ENCODE results near the gene MLLT6.

The MLLT6 gene

DNA sequence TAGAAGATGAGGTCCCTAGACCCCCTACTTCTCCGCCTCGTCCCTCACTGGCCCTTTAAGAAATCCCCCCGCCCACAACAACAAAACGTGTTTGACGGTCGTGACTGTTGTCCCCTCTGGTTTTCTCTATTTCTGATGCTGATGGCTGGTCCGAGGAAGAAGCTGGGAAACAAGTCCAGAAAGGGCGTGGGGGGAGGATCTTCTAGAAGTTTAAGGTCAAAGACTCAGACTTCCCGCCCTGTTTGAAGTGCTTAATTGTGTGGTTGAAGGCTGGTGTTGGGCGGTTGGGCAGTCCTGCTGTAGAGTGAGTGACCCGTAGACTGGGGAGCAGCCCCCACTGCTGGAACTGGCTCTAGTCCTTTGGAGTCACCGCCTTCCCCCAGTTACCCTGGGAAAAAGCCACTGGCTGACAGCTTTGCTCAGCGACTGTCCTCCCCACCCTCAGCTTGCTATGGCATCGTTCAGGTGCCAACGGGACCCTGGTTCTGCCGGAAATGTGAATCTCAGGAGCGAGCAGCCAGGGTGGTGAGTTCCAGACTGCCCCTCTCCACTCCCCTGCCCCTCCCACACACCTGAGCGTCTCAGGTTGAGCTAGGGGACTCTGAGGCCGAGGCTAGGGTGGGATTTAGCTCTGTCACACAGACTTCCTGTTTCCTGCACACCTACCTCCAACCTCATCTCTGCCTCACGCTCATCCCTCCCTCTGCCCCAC lies 1.6 kb downstream of the MLLT6 start:
- in situ Hi-C loops (cut with MboI; ENCODE audit: low sequenced_read_pairs) = no loop called here

DNA sequence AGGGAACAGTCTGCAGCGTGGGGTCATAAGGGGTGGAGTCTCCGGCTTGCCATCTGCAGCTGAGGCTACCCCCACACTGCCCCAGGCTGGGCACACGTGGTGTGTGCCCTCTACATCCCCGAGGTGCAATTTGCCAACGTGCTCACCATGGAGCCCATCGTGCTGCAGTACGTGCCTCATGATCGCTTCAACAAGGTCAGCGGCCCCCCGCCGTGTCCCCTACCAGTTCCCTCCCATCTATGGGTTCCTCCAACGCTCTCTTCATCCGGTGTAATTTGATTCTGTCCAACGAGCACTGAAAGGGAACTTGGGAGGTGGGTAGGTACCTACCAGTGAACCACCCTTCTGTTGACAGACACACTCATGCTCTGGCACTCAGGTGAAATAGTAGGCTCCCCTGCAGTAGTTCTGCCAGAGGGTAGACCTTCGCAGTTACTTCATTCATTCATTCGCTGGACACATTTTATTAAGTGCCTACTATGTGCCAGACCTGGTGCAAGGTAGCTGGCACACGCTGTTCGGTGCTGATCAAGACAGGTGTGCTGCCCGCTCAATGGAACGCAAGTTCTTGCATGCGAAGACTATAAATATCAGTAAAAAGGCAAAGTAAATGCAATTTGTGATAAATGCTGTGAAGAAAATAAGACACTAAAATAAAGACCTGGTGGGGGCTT lies 2.7 kb downstream of the MLLT6 start:
- in situ Hi-C loops (cut with MboI; ENCODE audit: low sequenced_read_pairs) = no loop called here

DNA sequence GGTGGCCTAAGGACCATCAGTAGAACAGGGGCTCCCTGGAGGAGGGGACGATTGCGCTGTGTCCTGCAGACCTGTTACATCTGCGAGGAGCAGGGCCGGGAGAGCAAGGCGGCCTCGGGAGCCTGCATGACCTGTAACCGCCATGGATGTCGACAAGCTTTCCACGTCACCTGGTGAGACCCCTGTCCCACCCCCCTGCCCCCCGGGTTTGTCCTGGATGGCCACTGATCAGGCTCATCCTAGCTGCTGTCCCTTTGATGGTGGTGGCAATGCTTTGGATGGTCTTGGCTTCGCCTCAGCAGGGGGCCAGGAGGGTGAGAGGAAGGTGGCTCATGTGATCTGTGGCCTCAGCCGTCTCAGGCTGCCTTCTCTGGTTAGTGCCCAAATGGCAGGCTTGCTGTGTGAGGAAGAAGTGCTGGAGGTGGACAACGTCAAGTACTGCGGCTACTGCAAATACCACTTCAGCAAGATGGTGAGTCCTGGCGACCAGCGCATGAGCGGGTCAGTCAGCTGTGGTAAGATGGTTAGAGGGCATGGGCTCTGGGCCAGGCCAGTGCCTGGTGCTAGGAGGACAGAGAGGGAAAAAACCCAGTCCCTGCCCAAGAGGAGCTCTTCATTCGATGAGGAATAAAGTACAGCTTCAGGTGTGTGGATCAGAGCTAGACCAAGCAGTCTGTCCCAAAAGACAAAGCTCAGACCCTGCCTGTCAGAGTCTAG lies 4.2 kb downstream of the MLLT6 start:
- in situ Hi-C loops (cut with MboI; ENCODE audit: low sequenced_read_pairs) = no loop called here

DNA sequence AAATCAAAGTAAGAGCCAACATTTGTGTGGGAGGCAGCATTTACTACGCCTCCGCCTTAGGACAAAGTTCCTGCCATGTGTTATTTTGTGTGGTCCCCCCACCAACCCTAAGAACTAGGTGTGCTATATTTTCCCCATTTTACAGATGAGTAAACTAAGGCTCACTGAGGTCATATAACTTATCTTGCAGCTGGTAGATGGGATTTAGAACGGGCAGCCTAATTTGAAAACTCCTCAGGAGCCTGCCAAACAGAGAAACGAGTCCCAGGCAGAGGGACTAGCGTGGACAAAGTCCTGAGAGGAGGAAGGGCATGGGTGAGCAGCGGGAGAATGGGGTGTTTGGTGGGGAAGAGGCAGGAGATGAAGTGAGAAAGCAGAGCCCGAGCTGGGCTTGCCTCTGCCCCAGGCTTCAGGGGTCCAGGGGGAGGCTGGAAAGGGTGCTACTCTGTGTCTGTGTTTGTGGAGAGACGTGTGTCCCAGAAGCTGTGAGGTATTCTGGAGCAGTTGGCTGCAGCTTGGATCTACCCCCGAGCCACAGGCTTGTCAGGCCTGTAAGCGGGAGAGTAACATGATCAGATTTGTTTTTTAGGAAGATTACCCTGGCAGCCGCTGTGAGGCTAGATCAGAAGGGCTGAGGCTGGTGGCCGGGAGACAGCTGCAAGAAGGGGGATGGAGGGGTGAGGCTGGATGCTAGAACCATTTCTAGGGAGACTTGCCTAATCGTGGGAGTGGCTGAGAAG lies 5.0 kb downstream of the MLLT6 start:
- in situ Hi-C loops (cut with MboI; ENCODE audit: low sequenced_read_pairs) = no loop called here

DNA sequence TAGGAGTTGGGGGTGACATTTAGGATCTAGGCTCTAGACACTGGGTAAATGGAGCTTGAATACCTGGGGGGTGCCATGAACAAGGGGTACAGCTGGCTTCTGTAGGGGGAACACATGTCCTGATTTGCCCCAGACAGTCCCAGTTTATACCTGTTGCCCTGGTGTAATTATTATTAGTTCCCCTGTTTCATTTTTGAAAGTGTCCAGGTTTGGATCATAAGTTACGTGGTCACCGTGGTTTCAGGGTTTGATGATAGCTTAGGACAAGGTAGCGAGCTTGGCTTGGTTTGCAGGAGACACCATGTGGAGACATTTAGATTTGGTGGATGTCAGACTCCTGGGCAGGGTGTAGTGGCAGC lies 5.5 kb downstream of the MLLT6 start:
- in situ Hi-C loops (cut with MboI; ENCODE audit: low sequenced_read_pairs) = no loop called here

DNA sequence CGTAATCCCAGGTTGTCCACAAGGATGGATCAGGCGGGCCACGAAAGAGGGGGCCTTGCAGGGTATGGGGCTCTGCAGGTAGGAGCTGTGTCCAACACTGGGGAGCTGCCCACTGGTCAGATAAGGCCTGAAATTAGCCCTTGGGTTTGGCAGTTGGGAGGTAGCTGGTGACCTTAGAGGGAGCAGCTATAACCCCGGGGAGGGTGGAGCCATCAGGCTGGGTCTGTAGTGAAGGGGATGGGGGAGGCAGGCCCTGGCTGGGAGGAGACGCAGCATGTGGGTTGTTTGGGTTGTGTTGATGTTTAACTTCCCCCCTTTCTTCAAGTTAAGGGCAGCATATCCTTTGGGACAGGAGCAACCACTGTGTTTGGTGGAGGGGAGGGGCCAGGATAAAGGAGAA lies 5.9 kb downstream of the MLLT6 start:
- in situ Hi-C loops (cut with MboI; ENCODE audit: low sequenced_read_pairs) = no loop called here

DNA sequence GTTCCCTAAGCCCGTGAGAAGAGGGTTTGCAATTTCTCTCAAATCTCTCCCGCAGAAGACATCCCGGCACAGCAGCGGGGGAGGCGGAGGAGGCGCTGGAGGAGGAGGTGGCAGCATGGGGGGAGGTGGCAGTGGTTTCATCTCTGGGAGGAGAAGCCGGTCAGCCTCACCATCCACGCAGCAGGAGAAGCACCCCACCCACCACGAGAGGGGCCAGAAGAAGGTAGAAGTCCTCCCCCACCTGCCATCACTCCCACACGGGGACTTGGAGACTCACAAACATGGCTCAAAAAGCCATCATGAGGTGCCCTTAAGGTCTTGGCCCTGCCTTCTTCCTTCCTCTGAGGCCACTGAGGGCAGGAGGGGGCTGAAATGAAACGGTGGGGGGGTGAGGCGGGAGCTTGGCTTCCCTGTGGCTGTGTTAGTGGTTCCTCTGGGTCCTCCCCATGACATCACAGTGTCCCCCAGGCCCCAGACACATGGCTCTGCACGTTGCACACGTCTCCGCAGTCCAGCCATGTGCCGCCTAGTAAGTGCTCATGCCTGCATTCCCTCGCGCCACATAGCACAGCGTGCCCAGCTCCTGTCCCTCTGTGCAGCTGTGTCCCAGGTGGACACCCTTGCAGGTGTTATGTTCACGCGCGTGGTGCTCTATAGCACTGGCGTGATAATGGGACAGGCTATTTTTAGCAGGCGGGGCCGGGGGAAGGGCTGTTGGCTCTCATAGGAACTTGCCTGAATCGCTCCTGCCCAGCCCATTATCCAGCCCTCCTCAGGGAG lies 6.9 kb downstream of the MLLT6 start:
- in situ Hi-C loops (cut with MboI; ENCODE audit: low sequenced_read_pairs) = no loop called here

DNA sequence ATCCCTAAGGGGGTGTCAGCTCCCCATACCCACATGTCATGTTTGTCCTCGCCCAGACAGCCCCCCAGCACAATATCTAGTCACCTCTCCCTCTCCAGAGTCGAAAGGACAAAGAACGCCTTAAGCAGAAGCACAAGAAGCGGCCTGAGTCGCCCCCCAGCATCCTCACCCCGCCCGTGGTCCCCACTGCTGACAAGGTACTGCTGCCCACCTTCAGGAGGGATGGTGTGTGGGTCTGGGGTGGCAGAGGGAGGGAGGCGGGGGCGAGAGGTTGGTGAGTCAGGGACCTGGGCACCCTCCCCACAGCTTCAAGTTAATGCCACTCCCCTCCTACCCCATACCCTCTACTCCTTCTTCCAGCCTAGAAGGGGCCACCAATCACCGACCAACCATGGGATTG lies 7.5 kb downstream of the MLLT6 start:
- in situ Hi-C loops (cut with MboI; ENCODE audit: low sequenced_read_pairs) = no loop called here

DNA sequence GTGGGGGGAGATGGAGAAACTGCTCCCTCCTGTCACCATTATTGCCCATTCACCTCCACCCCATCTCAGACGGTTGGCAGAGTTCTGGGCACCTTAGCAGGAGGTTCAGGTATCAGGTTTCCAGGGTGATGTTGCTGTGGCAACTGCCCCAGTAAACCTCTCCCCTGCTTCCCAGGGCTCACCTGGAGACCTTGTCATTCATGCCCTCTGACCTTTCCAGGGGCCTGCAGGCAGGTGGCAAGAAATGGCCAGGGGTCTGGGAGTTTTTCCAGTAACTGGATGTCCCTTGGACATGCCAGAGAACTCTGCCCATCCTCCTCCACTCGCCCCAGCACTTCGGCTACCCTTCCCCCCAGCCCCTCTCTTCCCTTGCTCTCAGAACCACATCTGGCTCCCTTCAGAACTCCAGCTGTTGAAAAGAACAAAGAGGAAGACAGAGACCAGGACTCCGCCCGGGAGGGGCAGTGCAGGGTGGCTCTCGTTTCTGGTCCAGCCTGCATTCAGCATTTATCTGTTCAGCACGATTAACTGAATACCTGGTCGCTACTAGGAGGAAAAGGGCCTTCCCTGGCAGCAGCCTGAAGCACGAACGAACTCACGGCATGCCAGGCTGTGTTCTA lies 8.5 kb downstream of the MLLT6 start:
- in situ Hi-C loops (cut with MboI; ENCODE audit: low sequenced_read_pairs) = no loop called here

DNA sequence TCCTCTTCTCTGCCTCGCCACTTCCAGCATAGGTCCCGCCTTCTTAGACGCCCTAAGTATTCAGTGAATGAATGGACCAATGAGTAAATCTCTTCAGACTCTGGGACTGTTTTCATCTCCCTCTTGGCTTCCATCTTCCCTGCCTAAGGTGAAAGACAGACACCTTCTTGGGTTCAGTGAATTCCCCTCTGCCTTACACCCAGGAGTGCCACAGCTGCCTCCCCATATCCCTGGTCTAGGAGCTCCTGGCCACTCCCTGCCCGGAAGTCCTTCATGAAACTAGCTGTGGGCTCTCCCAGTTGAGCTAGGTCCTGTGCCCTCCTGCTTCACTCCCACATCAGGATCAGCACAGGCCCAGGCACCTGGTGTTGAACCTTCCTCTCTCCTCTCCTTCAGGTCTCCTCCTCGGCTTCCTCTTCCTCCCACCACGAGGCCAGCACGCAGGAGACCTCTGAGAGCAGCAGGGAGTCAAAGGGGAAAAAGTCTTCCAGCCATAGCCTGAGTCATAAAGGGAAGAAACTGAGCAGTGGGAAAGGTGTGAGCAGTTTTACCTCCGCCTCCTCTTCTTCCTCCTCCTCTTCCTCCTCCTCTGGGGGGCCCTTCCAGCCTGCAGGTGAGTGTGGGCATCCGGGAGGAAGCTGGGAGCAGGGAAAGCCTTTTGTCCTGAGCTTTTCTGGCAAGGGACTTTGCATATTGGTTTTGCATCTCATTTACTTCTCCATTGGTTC lies 10.3 kb downstream of the MLLT6 start:
- in situ Hi-C loops (cut with MboI; ENCODE audit: low sequenced_read_pairs) = no loop called here

DNA sequence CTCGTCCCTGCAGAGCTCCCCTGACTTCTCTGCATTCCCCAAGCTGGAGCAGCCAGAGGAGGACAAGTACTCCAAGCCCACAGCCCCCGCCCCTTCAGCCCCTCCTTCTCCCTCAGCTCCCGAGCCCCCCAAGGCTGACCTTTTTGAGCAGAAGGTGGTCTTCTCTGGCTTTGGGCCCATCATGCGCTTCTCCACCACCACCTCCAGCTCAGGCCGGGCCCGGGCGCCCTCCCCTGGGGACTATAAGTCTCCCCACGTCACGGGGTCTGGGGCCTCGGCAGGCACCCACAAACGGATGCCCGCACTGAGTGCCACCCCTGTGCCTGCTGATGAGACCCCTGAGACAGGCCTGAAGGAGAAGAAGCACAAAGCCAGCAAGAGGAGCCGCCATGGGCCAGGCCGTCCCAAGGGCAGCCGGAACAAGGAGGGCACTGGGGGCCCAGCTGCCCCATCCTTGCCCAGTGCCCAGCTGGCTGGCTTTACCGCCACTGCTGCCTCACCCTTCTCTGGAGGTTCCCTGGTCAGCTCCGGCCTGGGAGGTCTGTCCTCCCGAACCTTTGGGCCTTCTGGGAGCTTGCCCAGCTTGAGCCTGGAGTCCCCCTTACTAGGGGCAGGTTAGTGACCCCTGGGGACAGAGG lies 11.4 kb downstream of the MLLT6 start:
- in situ Hi-C loops (cut with MboI; ENCODE audit: low sequenced_read_pairs) = no loop called here

DNA sequence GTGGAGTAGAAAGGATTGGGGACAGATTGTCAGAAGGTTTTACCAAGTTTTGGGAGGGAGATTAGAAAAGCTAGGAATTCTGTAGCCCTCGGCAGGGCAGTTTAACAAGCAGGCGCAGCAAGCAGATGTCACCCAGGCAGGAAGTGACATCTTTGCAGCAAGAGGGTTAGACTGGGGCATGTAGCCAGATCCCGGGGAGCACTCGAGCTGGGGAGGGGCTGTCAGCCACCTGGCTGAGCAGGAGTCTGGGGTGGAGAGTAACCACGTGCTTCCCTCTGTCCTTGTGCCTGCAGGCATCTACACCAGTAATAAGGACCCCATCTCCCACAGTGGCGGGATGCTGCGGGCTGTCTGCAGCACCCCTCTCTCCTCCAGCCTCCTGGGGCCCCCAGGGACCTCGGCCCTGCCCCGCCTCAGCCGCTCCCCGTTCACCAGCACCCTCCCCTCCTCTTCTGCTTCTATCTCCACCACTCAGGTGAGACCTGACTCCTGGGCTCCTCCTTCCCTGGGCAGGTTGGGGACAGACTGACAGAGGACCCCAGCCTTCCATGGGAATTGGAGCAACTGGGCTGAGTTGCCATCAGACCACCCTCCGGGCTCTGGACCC lies 12.2 kb downstream of the MLLT6 start:
- in situ Hi-C loops (cut with MboI; ENCODE audit: low sequenced_read_pairs) = no loop called here

DNA sequence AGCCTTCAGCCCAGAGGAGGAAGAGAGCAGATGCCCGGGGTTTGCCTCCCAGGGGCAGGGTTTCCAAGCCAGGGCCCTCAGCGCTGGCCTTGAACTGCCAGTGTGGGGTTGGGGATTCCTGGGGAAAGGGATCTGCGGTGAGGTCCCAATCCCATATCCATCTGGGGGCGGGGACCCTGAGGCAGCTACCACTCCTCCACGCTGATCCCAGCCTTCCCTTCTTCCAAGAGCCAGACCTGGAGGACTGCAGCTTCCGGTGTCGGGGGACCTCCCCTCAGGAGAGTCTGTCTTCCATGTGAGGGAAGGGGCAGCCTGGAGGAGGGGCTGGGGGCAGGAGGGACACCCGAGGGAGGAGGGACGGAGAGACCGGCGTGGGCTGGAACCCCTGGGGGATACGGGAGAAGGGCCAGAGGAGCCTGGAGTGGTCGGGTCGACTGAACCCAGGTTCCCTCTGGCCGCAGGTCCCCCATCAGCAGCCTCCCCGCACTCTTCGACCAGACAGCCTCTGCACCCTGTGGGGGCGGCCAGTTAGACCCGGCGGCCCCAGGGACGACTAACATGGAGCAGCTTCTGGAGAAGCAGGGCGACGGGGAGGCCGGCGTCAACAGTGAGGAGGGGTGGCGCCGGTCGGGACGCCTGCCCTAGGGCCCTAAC lies 14.3 kb downstream of the MLLT6 start:
- in situ Hi-C loops (cut with MboI; ENCODE audit: low sequenced_read_pairs) = no loop called here

DNA sequence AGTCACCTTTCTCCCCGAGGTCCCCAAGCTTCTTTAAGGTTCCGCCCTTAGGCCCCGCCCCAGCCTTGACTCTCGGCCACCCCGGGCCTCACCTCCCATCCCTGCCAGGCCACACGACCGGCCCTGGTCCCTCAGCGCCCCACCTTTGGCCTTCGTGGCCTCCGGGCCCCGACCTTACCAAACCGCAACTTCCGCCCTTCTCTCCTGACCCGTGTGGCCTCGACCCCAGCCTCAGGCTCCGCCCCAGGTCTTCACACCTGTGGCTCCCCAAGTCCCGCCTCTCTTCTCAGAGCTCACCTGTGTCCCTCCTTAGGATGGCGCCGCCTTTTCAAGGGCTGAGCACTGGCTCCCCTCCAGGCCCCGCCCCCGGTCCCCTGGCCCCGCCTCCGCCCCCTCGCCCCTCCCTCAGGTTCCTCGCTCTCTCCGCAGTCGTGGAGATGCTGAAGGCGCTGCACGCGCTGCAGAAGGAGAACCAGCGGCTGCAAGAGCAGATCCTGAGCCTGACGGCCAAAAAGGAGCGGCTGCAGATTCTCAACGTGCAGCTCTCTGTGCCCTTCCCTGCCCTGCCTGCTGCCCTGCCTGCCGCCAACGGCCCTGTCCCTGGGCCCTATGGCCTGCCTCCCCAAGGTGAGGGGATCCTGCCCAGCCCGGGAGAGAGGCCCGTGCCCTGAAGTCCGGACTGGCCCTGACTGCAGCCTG lies 15.0 kb downstream of the MLLT6 start:
- in situ Hi-C loops (cut with MboI; ENCODE audit: low sequenced_read_pairs) = no loop called here

DNA sequence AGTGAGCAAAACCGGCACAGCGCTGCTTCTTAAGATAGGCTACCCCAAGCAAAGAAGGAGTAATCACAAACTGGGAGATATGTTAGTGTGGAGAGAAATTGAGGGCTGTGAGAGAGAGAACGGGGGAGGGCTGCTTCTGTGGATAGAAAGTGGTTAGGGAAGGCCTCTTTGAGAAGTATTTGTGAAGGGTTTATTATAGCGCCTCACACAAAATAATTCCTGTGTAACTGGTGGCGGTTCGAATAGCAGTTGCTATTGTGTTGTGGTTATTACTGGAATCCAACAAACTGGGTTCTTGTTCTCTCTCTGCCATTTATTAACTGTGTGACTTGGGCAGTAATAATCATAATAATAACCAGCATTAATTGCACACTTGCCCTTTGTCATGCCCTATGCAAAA lies 15.9 kb downstream of the MLLT6 start:
- in situ Hi-C loops (cut with MboI; ENCODE audit: low sequenced_read_pairs) = no loop called here

DNA sequence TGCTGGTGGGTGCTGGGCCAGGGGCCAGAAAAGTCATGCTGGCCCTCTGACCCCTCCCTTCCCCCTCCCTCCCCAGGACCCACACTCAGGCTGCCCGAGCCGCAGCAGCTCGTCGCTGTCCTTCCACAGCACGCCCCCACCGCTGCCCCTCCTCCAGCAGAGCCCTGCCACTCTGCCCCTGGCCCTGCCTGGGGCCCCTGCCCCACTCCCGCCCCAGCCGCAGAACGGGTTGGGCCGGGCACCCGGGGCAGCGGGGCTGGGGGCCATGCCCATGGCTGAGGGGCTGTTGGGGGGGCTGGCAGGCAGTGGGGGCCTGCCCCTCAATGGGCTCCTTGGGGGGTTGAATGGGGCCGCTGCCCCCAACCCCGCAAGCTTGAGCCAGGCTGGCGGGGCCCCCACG lies 16.7 kb downstream of the MLLT6 start:
- in situ Hi-C loops (cut with MboI; ENCODE audit: low sequenced_read_pairs) = no loop called here

DNA sequence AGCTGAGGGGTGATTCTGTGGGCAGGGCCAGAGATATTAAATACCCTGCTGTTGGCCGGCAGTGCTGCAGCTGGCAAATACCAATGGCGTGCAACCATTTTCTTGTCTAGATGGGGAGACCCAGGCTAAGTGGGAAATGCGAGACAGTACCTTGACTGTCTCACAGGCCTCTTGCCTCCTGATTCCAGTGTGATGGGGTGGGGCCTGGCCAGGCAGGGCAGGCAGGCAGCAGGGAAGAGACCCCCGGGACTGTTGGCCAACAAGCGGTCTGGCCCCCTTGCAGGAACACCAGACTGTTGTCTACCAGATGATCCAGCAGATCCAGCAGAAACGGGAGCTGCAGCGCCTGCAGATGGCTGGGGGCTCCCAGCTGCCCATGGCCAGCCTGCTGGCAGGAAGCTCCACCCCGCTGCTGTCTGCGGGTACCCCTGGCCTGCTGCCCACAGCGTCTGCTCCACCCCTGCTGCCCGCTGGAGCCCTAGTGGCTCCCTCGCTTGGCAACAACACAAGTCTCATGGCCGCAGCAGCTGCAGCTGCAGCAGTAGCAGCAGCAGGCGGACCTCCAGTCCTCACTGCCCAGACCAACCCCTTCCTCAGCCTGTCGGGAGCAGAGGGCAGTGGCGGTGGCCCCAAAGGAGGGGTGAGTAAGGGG lies 19.4 kb downstream of the MLLT6 start:
- in situ Hi-C loops (cut with MboI; ENCODE audit: low sequenced_read_pairs) = no loop called here
